ENCODE results near the gene MZB1. TPM values are rescaled to one million over a fixed set of nuclear protein-coding genes. Genes with fewer than 3 reads are reported as not detected.

Gene MZB1, protein sequence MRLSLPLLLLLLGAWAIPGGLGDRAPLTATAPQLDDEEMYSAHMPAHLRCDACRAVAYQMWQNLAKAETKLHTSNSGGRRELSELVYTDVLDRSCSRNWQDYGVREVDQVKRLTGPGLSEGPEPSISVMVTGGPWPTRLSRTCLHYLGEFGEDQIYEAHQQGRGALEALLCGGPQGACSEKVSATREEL
- 0.29 TPM in 1 of 2 replicates, not detected in the other for total RNA-seq

DNA sequence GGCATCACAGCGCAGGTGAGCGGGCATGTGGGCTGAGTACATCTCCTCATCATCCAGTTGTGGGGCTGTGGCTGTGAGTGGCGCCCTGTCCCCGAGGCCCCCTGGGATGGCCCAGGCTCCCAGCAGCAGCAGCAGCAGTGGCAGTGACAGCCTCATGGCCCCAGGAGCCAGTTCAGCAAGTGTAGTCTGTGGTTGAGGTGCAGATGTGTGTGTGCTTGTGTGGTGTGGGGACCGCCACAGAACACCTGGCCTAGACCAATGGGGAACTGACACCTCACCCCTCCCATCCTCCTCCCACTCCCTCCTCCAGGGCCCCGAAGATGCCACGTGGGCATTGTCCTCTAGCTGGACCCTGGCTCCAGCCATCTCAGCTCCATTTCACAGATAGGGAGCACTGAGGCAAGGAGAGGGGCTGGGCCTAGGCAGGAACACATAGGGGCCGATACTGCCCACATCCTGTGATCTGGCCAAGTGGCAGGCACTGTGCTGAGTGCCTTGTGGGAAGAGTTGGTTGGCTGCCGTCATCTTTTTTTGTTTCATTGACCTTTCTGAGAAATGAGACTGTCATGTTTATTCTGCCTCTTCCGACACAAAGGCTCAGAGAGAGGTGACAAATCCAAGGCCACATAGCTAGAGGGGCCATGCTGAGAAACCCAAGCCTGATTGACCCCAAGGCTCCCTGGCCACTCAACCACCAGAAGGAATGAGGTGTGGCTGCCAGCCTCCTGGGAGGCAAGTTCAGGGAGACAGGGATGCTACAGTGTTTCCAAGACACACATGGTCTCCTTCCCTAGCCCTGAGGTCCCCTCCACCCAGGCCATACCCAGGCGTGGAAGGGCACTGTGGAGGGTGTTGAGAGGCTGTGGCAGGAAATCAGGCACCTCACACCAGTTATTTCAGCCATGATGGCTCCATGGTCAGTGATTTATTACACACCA lies at the start of gene MZB1:
Gene MZB1 (minus strand): TSS at position 213 of the 938 bp plus-strand sequence. CDS start 57 bp downstream, at position 156.

GRCh38 chr5:139439013-139439903 lies 49.5 kb upstream of the MZB1 start, which contains the start of gene DNAJC18:
TSS of gene DNAJC18 (minus strand) at chr5:139439525. CDS start at chr5:139439445, 80 bp downstream.

DNA sequence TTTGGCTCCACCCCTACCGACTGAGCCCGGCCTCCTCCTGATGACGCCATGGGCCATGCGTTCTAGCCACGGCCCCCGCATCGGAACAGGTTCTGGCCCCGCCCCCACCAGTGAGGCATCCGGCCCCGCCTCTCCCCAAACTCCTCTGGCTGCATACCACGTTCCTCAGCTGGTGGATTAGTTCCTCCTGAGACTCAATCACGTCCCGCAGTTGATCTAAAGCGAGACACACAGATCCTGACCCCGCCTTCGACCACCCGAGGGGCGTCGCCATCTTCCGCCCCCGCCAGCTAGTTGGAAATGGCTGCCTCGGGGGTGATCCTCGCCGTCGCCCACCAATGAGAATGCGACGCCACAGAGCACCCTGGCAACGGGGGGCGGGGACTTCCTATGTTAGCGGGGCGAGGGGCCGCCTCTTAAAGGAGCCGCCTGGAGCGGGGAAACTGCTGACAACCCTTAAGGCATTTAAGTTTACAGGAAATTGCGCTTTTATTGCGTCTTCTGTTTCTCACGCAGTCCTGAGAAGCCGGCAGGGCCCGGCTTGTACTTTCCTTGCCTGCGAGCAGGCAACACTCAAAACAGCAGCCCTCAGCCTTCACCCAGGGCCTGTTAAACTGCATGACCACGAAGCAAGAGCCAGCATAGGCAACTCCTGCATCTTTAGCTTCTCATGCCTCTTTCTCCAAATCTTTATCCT lies 14.2 kb upstream of the MZB1 start, which contains the start of gene SPATA24:
Gene SPATA24 (minus strand): TSS at position 303 of the 697 bp plus-strand sequence. CDS start 29 bp downstream, at position 274.

GRCh38 chr5:139394654-139395566 lies 5.2 kb upstream of the MZB1 start, which contains the start of gene PROB1:
TSS of gene PROB1 (minus strand) at chr5:139395104. CDS start at chr5:139395081, 23 bp downstream.

DNA sequence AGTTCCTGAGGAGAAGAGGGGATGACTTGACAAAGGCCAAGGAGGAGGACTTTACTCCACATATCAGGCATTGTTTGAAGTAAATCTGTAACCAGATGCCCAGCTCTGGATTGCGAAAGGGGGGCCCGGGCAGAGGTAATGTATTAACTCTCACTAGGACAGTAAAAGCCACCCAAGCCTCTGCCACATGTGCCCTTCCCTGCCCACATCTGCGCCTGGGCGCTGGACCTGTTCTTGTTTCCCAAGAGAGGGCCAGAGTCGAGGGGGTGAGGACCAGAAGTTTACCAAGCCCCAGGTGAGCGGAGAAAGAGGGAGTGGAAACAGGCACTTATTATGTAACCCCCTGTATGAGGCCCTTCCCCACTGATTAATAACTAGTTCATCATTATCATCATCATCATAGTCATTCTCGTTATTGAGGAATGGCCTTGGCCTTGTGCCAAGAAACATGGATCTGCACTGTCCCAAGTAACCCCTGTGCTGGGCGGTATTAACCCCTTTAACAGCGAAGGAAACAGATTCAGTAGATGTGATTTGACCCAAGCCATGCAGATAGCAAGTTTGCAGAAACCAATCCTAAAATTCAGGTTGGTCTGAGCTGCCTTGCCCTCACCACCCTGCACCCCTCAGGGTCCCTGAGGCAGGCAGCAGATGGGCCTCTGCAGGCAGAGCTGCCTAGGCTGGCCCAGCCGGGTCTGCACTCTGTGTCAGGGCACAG lies 6.3 kb downstream of the MZB1 start, which contains the start of gene SLC23A1:
Gene SLC23A1 (minus strand): TSS at position 23 of the 718 bp plus-strand sequence. CDS start 44 bp downstream, outside the sequence.

GRCh38 chr5:139341689-139342422 lies 47.9 kb downstream of the MZB1 start, which contains the start of gene PAIP2:
TSS of gene PAIP2 (plus strand) at chr5:139341854. CDS start at chr5:139363785, 21,931 bp downstream.

Other genes with a start within 250 kb of the MZB1 start
- 71.2 and 72.1 TPM in 2 replicates for gene SIL1, start 191.5 kb downstream of the MZB1 start, total RNA-seq
- 187 and 199 TPM in 2 replicates for gene MATR3, start 96.2 kb downstream of the MZB1 start, total RNA-seq
- 48.4 and 72.7 TPM in 2 replicates for gene PAIP2, start 48.1 kb downstream of the MZB1 start, total RNA-seq
- not detected in 2 replicates for gene SLC23A1, start 6.6 kb downstream of the MZB1 start, total RNA-seq
- 2.3 and 2.8 TPM in 2 replicates for gene PROB1, start 5.2 kb upstream of the MZB1 start, total RNA-seq
- gene SPATA24, start 14.2 kb upstream of the MZB1 start, total RNA-seq: 0.29 and 4.3 TPM in 2 replicates
- gene DNAJC18, start 49.6 kb upstream of the MZB1 start, total RNA-seq: 3.5 and 11.7 TPM in 2 replicates
- gene ECSCR, start 72.8 kb upstream of the MZB1 start, total RNA-seq: not detected in 2 replicates
- not detected in 2 replicates for gene SMIM33, start 81.1 kb upstream of the MZB1 start, total RNA-seq
- gene STING1, start 92.8 kb upstream of the MZB1 start, total RNA-seq: 43.0 and 48.2 TPM in 2 replicates
- gene UBE2D2, start 171.4 kb upstream of the MZB1 start, total RNA-seq: 90.8 and 101 TPM in 2 replicates

Data from myometrial cell (primary cell).